ENCODE measurements around the gene FAAH2.
"Not testable (repeated sequence)": the region's sequence is repeated elsewhere in the genome, so short reads cannot be mapped to it uniquely, and the experiment has no call there.

The FAAH2 gene

DNA sequence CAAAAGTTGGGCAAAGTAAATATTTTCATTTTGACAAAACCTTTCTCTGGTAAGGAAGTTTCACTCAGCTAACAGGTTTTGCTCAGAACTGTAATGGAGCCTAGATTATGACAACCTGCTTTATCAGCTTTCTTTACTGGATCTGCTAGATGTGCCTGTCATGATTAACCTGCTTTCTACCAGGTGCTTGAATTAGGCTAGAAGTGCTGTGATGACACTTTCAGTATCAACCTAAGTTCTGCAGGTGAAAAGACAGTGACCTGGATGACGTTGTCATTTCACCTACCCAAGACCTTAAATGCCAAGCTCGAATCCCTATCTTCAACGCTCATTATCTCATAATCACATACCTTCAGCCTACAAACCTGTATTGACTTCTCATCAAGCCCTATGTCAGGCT, 1.5 kb upstream of the FAAH2 start:
- H3K4me1 ChIP-seq (ENCODE audit: control insufficient read depth in 5 of 5, insufficient read depth in 5 of 5, low read length in 5 of 5): no peaks in the 10 kb centered on the region
- H3K9ac ChIP-seq (ENCODE audit: low read length in 5 of 5): no peak overlapping the region
- H3K36me3 ChIP-seq (ENCODE audit: control insufficient read depth in 5 of 5, insufficient read depth in 5 of 5, low read length in 5 of 5): no peaks in the 10 kb centered on the region
- H3K9me3 ChIP-seq (ENCODE audit: control insufficient read depth in 5 of 5, low read length in 5 of 5): peaks cover 0 to 17% (median 7%) of the 10 kb centered on the region in 5 donors
- H3K27ac ChIP-seq (ENCODE audit: low read depth, low read length): no peak overlapping the region
- peaks cover 0 to 11% (median 7%) of the 10 kb centered on the region in 5 donors for H3K27me3 ChIP-seq (ENCODE audit: control insufficient read depth in 5 of 5, insufficient read depth in 4 of 5, low read length in 5 of 5)
- H3K4me3 ChIP-seq (ENCODE audit: low read depth in 1 of 5, low read length in 5 of 5): no peak overlapping the region

DNA sequence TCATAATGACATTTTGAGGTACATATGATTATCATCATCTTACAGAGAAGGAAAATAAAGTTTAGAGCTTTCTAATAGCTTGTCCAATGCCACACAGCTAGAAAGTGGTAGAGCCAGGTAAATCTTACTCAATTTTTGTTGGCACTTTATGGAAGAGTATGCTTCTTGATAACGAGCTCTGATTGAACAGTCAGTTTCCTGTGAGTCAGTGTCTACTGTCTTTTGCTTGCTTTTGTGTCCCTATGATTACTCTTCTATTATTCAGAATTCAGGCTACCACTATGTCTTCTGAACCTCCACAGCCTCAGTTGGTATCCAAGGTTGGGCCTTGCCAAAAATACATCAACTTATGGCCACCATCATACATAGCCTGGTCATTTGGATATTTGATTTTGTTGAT, 2.6 kb downstream of the FAAH2 start:
- Histone ChIP-seq H3K27ac (ENCODE audit: low read depth, low read length) (no peak overlapping the region), H3K4me3 (ENCODE audit: low read depth in 1 of 5, low read length in 5 of 5) (no peak overlapping the region), H3K27me3 (ENCODE audit: control insufficient read depth in 5 of 5, insufficient read depth in 4 of 5, low read length in 5 of 5) (peaks cover 0 to 5% (median 5%) of the 10 kb centered on the region in 5 donors), H3K4me1 (ENCODE audit: control insufficient read depth in 5 of 5, insufficient read depth in 5 of 5, low read length in 5 of 5) (no peaks in the 10 kb centered on the region), H3K9me3 (ENCODE audit: control insufficient read depth in 5 of 5, low read length in 5 of 5) (peaks cover 0 to 2% (median 0%) of the 10 kb centered on the region in 5 donors), H3K9ac (ENCODE audit: low read length in 5 of 5) (no peak overlapping the region), H3K36me3 (ENCODE audit: control insufficient read depth in 5 of 5, insufficient read depth in 5 of 5, low read length in 5 of 5) (no peaks in the 10 kb centered on the region)

- Histone ChIP-seq H3K4me1 (ENCODE audit: control insufficient read depth in 5 of 5, insufficient read depth in 5 of 5, low read length in 5 of 5) (no peaks in the 10 kb centered on the region), H3K4me3 (ENCODE audit: low read depth in 1 of 5, low read length in 5 of 5) (no peak overlapping the region), H3K9ac (ENCODE audit: low read length in 5 of 5) (no peak overlapping the region), H3K9me3 (ENCODE audit: control insufficient read depth in 5 of 5, low read length in 5 of 5) (no peaks in the 10 kb centered on the region), H3K27me3 (ENCODE audit: control insufficient read depth in 5 of 5, insufficient read depth in 4 of 5, low read length in 5 of 5) (no peaks in the 10 kb centered on the region), H3K27ac (ENCODE audit: low read depth, low read length) (no peak overlapping the region), H3K36me3 (ENCODE audit: control insufficient read depth in 5 of 5, insufficient read depth in 5 of 5, low read length in 5 of 5) (no peaks in the 10 kb centered on the region)
These were observed 8.5 kb downstream of the FAAH2 start for GRCh38 chrX:57294961-57295360.

DNA sequence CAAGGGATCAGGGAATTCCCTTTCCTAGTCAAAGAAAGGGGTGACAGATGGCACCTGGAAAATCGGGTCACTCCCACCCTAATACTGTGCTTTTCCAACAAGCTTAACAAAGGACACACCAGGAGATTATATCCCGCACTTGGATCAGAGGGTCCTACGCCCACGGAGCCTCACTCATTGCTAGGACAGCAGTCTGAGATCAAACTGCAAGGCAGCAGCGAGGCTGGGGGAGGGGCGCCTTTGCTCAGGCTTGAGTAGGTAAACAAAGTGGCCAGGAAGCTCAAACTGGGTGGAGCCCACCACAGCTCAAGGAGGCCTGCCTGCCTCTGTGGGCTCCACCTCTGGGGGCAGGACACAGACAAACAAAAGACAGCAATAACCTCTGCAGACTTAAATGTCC, 9.2 kb downstream of the FAAH2 start:
- not testable (repeated sequence) for H3K4me3 ChIP-seq (ENCODE audit: low read depth in 1 of 5, low read length in 5 of 5); H3K36me3 ChIP-seq (ENCODE audit: control insufficient read depth in 5 of 5, insufficient read depth in 5 of 5, low read length in 5 of 5); H3K9ac ChIP-seq (ENCODE audit: low read length in 5 of 5); H3K9me3 ChIP-seq (ENCODE audit: control insufficient read depth in 5 of 5, low read length in 5 of 5); H3K27ac ChIP-seq (ENCODE audit: low read depth, low read length); H3K4me1 ChIP-seq (ENCODE audit: control insufficient read depth in 5 of 5, insufficient read depth in 5 of 5, low read length in 5 of 5); H3K27me3 ChIP-seq (ENCODE audit: control insufficient read depth in 5 of 5, insufficient read depth in 4 of 5, low read length in 5 of 5)

GRCh38 chrX:57313583-57314215, 27.2 kb downstream of the FAAH2 start:
- Histone ChIP-seq H3K9me3 (ENCODE audit: control insufficient read depth in 5 of 5, low read length in 5 of 5) (peaks cover 8 to 12% (median 11%) of the 10 kb centered on the region in 5 donors), H3K4me3 (ENCODE audit: low read depth in 1 of 5, low read length in 5 of 5) (no peak overlapping the region), H3K9ac (ENCODE audit: low read length in 5 of 5) (no peak overlapping the region), H3K4me1 (ENCODE audit: control insufficient read depth in 5 of 5, insufficient read depth in 5 of 5, low read length in 5 of 5) (no peaks in the 10 kb centered on the region), H3K27me3 (ENCODE audit: control insufficient read depth in 5 of 5, insufficient read depth in 4 of 5, low read length in 5 of 5) (peaks cover 0 to 9% (median 0%) of the 10 kb centered on the region in 5 donors), H3K27ac (ENCODE audit: low read depth, low read length) (no peak overlapping the region), H3K36me3 (ENCODE audit: control insufficient read depth in 5 of 5, insufficient read depth in 5 of 5, low read length in 5 of 5) (no peaks in the 10 kb centered on the region)

GRCh38 chrX:57329008-57329407, 42.5 kb downstream of the FAAH2 start:
- Histone ChIP-seq H3K27me3 (ENCODE audit: control insufficient read depth in 5 of 5, insufficient read depth in 4 of 5, low read length in 5 of 5) (peaks cover 0 to 8% (median 6%) of the 10 kb centered on the region in 5 donors), H3K36me3 (ENCODE audit: control insufficient read depth in 5 of 5, insufficient read depth in 5 of 5, low read length in 5 of 5) (no peaks in the 10 kb centered on the region), H3K9ac (ENCODE audit: low read length in 5 of 5) (no peak overlapping the region), H3K27ac (ENCODE audit: low read depth, low read length) (no peak overlapping the region), H3K4me3 (ENCODE audit: low read depth in 1 of 5, low read length in 5 of 5) (no peak overlapping the region), H3K4me1 (ENCODE audit: control insufficient read depth in 5 of 5, insufficient read depth in 5 of 5, low read length in 5 of 5) (no peaks in the 10 kb centered on the region), H3K9me3 (ENCODE audit: control insufficient read depth in 5 of 5, low read length in 5 of 5) (peaks cover 0 to 5% (median 0%) of the 10 kb centered on the region in 5 donors)

GRCh38 chrX:57335790-57336189, 49.3 kb downstream of the FAAH2 start:
- not testable (repeated sequence) for H3K27me3 ChIP-seq (ENCODE audit: control insufficient read depth in 5 of 5, insufficient read depth in 4 of 5, low read length in 5 of 5); H3K4me3 ChIP-seq (ENCODE audit: low read depth in 1 of 5, low read length in 5 of 5); H3K9ac ChIP-seq (ENCODE audit: low read length in 5 of 5); H3K36me3 ChIP-seq (ENCODE audit: control insufficient read depth in 5 of 5, insufficient read depth in 5 of 5, low read length in 5 of 5); H3K4me1 ChIP-seq (ENCODE audit: control insufficient read depth in 5 of 5, insufficient read depth in 5 of 5, low read length in 5 of 5); H3K27ac ChIP-seq (ENCODE audit: low read depth, low read length)
- peaks cover 0 to 17% (median 5%) of the 10 kb centered on the region in 5 donors for H3K9me3 ChIP-seq (ENCODE audit: control insufficient read depth in 5 of 5, low read length in 5 of 5)

DNA sequence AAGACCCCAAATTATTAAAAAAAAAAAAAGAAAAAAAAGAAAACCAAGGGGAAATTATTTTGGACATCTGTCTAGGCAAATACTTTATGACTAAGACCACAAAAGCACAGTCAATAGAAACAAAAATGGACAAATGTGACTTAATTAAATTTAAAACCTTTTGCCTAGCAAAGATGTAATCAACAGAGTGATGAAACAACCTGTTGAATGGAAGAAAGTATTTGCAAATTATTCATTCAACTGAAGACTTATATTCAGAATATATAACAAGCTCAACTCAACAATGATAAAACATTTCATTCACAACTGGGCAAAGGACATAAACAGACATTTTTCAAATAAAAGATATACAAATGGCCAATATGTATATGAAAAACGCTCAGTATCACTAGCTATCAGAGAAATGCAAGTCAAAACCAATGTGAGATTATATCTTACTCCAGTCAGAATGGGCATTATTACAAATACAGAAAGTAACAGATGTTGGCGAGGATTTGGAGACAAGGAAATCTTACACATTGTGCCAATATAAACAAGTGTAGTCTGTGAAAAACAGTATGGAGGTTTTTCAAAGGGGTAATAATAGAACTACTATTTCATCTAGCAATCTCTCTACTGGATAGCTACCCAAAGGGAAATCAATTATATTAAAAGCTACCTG, 67.1 kb downstream of the FAAH2 start:
- H3K9me3 ChIP-seq (ENCODE audit: control insufficient read depth in 5 of 5, low read length in 5 of 5): peaks cover 0 to 6% (median 2%) of the 10 kb centered on the region in 5 donors
- H3K27me3 ChIP-seq (ENCODE audit: control insufficient read depth in 5 of 5, insufficient read depth in 4 of 5, low read length in 5 of 5): no peaks in the 10 kb centered on the region
- no peaks in the 10 kb centered on the region for H3K4me1 ChIP-seq (ENCODE audit: control insufficient read depth in 5 of 5, insufficient read depth in 5 of 5, low read length in 5 of 5)
- H3K36me3 ChIP-seq (ENCODE audit: control insufficient read depth in 5 of 5, insufficient read depth in 5 of 5, low read length in 5 of 5): no peaks in the 10 kb centered on the region
- H3K4me3 ChIP-seq (ENCODE audit: low read depth in 1 of 5, low read length in 5 of 5): no peak overlapping the region
- H3K27ac ChIP-seq (ENCODE audit: low read depth, low read length): no peak overlapping the region
- no peak overlapping the region for H3K9ac ChIP-seq (ENCODE audit: low read length in 5 of 5)

DNA sequence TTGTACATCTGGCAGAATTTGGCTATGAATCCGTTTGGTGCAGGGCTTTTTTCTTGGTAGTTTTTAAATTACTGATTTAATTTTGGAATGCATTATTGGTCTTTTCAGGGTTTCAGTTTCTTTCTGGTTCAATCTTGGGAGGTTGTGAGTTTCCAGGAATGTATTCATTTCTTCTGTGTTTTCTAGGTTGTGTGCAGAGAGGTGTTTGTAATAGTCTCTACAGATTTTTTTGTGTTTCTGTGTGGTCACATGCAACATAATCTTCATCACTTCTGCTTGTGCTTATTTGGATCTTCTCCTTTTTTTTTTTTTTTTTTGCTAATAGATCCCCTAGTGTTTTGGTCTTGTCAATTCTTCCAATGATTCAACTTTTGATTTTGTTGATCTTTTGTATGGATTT, 77.6 kb downstream of the FAAH2 start:
- Histone ChIP-seq H3K36me3 (ENCODE audit: control insufficient read depth in 5 of 5, insufficient read depth in 5 of 5, low read length in 5 of 5) (no peaks in the 10 kb centered on the region), H3K9me3 (ENCODE audit: control insufficient read depth in 5 of 5, low read length in 5 of 5) (peaks cover 0 to 6% (median 0%) of the 10 kb centered on the region in 5 donors), H3K9ac (ENCODE audit: low read length in 5 of 5) (no peak overlapping the region), H3K4me1 (ENCODE audit: control insufficient read depth in 5 of 5, insufficient read depth in 5 of 5, low read length in 5 of 5) (no peaks in the 10 kb centered on the region), H3K27me3 (ENCODE audit: control insufficient read depth in 5 of 5, insufficient read depth in 4 of 5, low read length in 5 of 5) (peaks cover 0 to 9% (median 5%) of the 10 kb centered on the region in 5 donors), H3K27ac (ENCODE audit: low read depth, low read length) (no peak overlapping the region), H3K4me3 (ENCODE audit: low read depth in 1 of 5, low read length in 5 of 5) (no peak overlapping the region)

- Histone ChIP-seq H3K36me3 (ENCODE audit: control insufficient read depth in 5 of 5, insufficient read depth in 5 of 5, low read length in 5 of 5) (no peaks in the 10 kb centered on the region), H3K4me1 (ENCODE audit: control insufficient read depth in 5 of 5, insufficient read depth in 5 of 5, low read length in 5 of 5) (no peaks in the 10 kb centered on the region), H3K27ac (ENCODE audit: low read depth, low read length) (no peak overlapping the region), H3K27me3 (ENCODE audit: control insufficient read depth in 5 of 5, insufficient read depth in 4 of 5, low read length in 5 of 5) (peaks cover 0 to 9% (median 5%) of the 10 kb centered on the region in 5 donors), H3K9me3 (ENCODE audit: control insufficient read depth in 5 of 5, low read length in 5 of 5) (peaks cover 0 to 6% (median 3%) of the 10 kb centered on the region in 5 donors), H3K9ac (ENCODE audit: low read length in 5 of 5) (no peak overlapping the region), H3K4me3 (ENCODE audit: low read depth in 1 of 5, low read length in 5 of 5) (no peak overlapping the region)
These were observed 79.9 kb downstream of the FAAH2 start for GRCh38 chrX:57366430-57366829.

Measured in subcutaneous abdominal adipose tissue (tissue), 5 donors.